NCI-H2029 treated with DMSO at 0.1 percent for 48 hours (cell line): ENCODE results near the gene BABAM1.
"Not testable (repeated sequence)": the region's sequence is repeated elsewhere in the genome, so short reads cannot be mapped to it uniquely, and the experiment has no call there.

Experiments used
- DNase-seq: peaks from one replicate; lab custom pipeline; 2025; lab: John Stamatoyannopoulos, UW

The BABAM1 gene

DNA sequence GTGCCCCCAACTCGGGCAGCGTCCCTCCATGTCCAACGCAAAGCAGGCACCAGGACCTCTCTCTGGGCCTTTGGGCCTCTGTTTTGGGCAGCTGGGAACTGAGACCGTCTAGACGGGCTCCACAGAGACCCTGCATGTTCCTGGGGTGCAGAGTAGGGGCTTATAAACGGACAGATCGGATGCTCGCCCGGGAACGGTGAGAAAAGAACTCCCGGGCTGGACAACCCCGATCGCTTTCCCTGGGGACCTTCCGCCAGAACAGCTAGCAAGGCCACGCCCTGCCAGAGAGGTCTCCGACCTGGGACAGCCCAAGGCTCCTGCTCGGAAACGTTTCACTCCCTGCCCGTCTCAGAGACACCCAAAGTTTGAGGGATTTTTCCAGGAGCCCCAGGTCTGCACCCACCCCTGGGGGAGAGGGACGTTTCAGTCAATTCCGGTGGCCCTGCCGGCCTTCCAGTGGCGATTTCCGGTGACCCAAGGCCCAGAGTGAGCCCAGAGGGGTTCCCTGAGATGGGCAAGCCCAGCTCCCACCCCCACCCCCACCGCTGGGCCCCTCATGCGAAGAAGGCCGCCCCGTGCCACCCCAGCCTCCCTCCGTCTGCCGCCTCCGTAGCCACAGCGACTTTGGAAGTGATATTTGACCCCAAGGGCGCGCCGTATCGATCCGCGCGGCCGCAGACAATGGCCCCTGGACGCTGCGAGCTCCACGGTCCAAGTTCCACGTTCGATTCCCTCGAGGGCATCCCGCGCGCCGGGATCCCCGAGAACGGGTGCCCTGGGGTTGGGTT lies 23.2 kb upstream of the BABAM1 start:
- no peak for DNase-seq

GRCh38 chr19:17244618-17245534 lies 22.4 kb upstream of the BABAM1 start:
- no peak for DNase-seq

DNA sequence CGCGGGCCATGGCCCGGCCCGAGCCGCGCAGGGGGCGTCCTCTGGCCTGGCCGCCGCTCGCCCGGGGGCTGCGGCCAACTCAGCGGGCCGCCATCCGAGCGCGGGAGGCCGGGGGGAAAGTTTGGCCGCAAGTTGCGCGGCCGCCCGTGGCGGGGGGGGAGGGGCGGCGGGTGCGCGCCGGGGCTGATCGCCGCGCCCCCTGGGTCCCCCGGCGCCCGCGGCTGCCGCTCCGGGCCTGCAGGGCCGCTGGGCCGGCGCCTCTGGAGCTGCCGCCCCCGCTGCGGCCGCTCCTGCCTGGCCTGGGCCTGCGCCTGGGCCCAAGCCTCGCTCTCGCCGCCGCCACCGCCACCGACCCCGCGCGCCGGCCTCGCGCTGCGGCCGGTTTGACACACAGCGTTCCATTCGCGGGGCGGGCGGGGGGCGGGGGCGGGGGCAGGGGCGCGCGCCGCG lies 21.7 kb upstream of the BABAM1 start, which contains the start of gene NR2F6:
Gene NR2F6, minus strand, starts transcription at position 385 of the 450 bp plus-strand sequence. CDS start 699 bp downstream, outside the sequence.
- no peak for DNase-seq

DNA sequence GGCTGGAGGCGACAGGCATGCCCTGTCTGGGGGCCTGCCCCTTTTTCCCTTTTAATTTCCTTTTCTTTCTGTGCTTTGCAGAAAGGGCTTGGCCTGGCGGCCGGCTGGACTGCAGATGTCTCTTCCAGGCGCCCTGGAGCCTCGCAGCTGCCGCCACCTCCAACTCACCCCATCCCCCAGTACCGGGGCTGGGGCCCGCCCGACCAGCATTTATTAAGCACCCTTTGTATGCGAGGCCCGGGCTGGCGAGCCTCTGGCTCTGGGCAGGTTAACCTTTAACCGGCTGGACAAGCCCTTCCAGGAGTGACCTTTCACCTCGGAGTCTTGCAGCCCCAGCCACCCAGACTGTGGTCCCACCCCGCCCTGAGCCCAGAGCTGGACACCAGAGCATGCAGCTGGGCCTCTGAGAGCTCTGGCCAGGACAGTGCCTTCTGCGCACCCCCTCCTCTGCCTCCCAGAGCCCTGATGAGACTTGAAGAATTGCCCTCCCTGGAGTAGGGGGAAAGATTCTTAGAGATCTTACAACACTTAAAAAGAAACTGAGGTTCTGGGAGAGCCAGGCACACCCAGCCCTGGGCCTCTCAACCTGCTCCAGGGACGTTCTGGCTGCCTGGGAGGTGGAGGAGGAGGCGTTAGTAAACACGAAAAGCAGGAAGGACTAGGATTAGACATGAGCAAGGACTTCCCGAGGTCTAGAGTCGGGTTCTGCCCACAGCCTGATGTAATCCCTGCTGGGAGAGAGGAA lies 20.4 kb upstream of the BABAM1 start:
- DNase-seq: no peak

- DNase-seq: no peak
Observed at GRCh38 chr19:17248011-17248776, 19.0 kb upstream of the BABAM1 start.

DNA sequence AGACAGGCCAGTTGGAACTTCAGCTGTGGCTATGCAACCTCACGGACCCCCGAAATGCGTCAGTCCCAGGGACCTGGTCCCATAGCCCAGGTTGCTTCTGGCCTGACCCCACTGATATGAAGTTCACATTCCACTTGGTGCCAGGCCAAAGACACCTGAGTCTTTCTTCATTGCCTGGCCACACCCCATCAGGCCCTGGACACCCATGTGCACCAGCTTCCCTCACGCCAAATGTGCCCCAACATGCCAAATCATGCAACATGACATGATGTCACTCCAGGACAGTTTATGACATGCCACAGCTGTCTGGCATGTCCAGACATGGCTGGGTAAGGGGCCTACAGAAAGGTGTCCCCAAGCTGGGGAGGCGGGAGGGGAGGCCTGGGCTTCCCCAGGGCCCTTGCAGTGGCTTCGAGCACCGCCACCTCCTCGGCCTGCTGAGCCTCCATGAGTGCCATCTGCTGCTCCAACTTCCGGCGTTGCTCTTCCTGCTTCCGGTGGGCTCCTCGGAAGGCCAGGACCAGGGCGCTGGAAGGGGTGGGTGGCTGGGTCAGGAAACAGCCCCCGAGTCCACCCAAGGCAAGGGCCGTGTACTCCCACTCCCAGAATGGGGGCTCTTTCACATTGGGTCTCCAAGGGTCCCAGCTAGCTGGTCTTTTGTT lies 17.2 kb upstream of the BABAM1 start:
- no peak for DNase-seq

- DNase-seq: no peak
Observed at GRCh38 chr19:17254636-17255035, 12.6 kb upstream of the BABAM1 start.

DNA sequence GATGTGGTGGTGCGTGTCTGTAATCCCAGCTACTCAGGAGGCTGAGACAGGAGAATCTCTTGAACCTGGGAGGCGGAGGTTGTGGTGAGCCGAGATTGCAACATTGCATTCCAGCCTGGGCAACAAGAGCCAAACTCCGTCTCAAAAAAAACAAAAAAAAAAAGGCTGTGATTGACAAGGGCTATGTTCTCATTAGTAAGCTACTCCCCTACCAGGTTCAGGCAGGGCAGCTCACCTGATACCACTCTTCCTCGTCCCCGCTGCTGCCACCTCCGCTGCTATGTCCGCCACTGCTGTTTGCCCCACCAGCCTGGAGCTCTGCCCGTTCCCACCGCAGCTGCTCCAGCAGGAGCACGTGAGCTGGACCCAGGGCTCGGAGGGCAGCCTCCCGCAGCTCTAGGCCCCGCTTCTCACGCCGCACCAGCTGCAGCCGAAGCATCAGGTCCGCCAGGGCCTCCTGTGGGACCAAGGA lies 12.1 kb upstream of the BABAM1 start:
- DNase-seq: peak; percentile 46

DNA sequence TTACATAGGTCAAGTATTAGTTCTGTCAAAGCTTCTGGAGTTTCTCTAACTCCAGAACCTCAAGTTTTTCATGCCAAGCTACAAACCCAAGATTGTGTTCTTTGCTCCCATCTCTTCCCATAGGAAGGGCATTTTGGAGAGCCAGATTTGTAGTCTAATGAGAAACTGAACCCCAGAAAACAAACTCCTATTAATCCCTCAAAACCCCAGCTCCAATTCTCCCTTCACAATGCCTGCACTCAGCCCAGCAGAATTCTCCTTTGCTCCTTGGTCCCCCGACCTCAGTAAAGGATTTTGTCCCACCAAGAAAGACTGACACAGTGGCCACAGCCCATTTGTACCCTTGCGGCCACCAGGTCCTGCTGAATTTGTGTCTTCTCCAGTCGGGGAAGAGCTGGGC lies 11.1 kb upstream of the BABAM1 start:
- DNase-seq: no peak

DNA sequence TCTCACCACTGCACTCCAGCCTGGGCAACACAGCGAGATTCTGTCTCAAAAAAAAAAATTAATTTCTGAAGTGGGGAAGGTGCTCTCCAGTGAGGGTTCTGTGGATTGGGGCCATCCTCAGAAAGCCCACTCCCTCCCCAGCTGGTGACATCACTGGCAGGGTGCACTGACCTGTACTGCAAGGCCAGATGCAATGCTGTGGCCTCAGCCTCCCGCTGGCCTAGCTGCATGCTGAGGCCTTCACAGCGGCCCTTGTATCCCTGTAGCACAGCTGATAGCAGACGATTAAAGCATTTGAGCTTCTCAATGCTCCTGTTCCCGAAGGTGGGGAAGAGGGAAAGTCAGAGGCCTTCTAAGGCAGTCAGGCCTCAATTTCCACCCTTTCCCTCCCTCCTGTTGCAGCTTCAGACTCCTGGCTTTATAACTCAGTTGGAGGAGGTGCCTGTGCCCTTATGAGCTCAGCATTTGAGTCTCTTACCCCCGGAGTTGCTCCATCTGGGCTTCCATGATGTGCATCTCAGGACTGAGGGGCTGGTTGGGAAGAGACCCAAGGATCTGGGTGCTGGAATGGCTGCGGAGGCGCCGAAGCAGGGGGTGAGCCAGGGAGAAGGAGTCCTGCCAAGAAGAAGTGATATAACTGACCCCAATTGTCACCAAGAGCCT lies 8.0 kb upstream of the BABAM1 start:
- DNase-seq: no peak

DNA sequence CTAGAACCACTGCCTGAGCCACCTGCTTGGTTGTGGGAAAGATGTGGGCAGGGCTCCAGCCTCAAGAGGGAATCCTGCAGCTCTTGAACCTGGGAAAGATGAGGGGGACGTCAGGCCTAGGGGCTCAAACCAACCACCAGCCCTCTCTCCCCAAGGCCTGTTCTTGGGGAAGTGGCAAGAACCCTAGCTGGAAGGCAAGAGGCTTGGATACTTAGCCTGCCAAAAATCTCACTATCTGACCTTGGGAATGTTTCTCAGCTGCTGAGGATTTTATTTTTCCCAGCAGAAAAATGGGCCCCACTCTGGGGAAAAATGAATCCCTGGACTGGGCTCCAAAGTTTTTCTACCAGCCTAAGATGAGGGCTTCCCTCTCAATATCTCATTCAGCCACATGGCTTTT lies 7.3 kb upstream of the BABAM1 start:
- no peak for DNase-seq

GRCh38 chr19:17260842-17261325 lies 6.4 kb upstream of the BABAM1 start:
- peak; percentile 74 for DNase-seq

DNA sequence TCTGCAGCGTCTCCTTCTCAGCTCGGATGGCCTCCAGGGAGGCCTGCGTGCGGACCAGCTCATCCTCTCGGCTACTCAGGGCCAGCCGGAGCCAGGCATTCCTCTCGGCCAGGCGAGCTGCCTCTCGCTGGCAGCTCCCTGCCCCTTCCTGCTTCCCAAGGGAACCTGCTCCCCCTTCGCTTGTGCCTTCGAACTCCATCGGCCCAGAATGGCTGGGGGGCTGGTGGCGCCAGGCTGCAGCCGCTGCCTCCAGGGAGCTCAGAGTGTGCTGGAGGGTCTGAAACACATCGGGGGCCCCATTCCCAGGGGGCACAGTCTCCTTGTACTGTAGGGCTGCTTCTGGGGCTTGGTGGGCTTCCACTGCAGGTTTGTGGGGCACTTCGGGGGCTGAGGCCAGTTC lies 4.7 kb upstream of the BABAM1 start:
- DNase-seq: no peak

DNA sequence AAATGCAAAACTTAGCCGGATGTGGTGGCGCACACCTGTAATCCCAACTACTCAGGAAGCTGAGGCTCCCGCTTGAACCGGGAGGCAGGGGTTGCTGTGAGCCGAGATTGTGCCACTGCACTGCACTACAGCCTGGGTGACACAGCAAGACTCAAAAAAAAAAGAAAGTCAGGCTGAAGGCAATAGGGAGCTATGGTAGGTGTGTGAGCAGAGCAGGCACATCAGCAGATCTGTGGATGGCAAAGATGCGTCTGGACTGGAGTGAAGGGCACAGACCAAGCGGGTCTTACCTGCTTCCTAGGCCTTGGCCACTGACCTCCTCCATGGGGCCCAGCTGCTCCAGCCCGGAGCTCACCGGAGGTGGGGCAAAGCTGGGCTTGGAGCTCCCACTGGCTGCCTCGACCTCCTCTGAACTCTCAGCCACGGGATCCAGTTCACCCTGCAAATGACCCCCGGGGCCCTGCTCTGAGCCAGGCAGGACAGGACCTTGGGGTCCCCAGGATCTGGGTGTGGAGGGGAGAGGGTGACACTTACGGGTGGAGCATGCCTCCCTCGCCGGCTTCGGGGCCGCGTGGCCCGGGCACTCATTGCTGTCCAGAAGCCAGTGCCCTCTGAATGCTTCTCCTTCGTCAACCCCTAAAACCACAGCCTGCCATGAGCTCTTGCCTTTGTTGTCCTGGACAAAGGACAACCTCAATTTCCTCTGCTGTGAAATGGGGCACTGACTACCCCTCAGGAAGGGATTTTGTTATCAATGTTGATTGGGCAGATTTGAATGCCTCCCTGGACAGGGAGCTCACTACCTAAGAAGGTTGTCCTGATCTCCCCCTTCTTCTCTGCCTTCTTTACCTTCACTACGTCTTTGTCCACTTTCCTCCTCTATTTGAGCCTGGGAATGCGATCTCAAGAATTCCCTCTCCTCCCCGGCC lies 3.3 kb upstream of the BABAM1 start:
- no peak for DNase-seq

DNA sequence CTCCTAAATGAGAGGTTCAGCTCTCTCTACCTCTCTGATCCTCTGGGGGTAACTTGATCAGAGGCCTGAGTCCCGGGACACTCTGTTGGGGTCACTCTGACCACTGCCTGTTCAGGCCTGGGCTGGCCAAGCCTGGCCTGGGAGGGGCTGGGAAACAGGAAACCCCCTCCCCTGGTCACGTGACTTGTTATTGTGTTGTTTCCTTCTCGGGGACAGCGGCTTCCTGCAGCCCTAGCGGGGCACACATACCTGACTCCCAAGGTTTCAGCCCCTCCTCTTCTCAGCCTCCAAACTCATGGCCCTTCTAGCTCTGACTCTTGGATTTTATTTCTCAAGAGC lies 2.6 kb upstream of the BABAM1 start, which contains the start of gene USHBP1:
Gene USHBP1, minus strand, starts transcription at position 105 of the 339 bp plus-strand sequence. CDS start 446 bp downstream, outside the sequence.
- DNase-seq: no peak

DNA sequence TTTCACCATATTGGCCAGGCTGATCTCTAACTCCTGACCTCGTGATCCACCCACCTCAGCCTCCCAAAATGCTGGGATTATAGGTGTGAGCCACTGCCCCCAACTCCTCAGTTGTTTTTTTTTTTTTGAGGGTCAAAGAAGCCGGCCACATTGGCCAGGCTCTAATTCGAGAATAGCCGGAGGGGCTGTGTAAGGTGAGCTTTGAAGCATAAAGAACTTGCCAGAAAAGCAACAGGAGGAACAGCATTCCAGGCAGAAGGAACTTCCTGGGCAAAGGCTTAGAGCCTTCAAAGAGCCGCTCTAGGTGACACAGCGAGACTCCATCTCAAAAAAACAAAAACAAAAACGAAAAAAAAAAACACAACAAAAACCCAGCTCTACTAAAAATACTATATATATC lies 1.2 kb upstream of the BABAM1 start:
- DNase-seq: no peak

GRCh38 chr19:17266589-17266974 lies 661 bp upstream of the BABAM1 start:
- no peak for DNase-seq

GRCh38 chr19:17268754-17269153 lies 1.5 kb downstream of the BABAM1 start:
- no peak for DNase-seq

DNA sequence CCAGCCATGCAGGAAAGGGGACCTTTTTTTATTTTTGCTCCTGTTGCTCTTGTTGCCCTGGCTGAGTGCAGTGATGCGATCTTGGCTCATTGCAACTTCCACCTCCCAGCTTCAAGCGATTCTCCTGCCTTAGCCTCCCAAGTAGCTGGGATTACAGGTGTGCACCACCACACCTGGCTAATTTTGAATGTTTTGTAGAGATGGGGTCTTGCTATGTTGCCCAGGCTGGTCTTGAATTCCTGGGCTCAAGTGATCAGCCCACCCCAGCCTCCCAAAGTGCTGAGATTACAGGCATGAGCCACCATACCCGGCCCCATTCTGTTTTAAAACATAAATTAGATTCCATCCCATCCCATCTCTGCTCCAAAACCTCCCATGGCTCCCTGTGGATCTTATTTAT lies 7.6 kb downstream of the BABAM1 start:
- not testable (repeated sequence) for DNase-seq
